Measurements from ENCODE around the gene NES. TPM values are rescaled to one million over a fixed set of nuclear protein-coding genes. Genes with fewer than 3 reads are reported as not detected.

NES gene
- polyA plus RNA-seq, 4 donors: 55.8 to 159 (median 147) TPM

DNA sequence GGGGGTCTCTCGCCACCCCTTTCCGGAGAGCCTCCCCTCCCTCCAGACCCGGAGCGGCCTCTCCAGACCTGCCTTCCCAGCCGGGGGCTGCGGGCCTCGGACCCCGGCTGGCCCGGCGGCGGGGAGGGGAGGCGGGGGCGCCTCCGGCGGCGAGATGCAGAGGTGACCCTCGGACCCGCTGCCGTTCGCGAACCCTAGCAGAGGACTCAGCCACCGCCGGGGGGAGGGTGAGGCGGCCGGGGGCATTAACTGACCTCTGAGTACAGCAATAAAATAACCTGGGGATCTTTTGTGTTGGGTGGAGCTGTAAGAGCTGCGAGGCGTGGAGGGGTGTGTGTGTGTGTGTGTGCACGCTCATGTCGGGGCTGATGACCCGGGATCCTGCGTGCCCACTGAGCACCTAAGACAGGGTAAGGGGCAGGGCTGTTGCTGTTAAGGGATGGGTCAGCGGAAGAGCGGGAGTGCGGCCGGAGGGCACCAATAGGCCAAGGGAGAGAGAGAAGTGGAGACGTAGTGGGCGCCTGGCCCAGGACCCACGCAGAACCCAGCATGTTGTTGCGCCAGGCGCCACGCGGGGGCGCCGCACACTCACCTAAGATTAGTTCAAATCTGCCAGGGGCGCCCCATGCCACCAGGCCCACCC is 51.6 kb downstream of the NES start:
- no peak for DNase-seq (ENCODE audit: low read depth in 4 of 4, low spot score in 3 of 4)

DNA sequence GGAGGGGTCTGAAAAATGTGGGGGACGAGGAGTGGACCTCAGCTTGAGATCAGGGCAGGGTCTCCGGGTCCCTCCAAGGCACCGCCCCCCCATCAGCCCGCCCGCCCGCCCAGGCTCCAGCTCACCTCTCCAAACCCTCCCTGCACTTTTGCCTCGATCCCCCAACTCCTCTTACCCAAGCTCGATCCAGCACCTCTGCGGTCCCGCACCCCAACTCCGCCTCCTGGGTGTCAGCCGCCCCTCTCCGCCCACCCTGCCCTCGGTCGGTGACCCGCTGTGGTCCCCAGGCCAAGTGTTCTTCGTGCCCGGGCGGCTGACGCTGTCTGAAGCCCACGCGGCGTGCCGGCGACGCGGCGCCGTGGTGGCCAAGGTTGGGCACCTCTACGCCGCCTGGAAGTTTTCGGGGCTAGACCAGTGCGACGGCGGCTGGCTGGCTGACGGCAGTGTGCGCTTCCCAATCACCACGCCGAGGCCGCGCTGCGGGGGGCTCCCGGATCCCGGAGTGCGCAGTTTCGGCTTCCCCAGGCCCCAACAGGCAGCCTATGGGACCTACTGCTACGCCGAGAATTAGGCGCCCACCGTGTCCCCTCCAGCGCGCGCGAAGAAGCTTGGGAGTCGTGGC is 52.3 kb downstream of the NES start:
- no peak for DNase-seq (ENCODE audit: low read depth in 4 of 4, low spot score in 3 of 4)

DNA sequence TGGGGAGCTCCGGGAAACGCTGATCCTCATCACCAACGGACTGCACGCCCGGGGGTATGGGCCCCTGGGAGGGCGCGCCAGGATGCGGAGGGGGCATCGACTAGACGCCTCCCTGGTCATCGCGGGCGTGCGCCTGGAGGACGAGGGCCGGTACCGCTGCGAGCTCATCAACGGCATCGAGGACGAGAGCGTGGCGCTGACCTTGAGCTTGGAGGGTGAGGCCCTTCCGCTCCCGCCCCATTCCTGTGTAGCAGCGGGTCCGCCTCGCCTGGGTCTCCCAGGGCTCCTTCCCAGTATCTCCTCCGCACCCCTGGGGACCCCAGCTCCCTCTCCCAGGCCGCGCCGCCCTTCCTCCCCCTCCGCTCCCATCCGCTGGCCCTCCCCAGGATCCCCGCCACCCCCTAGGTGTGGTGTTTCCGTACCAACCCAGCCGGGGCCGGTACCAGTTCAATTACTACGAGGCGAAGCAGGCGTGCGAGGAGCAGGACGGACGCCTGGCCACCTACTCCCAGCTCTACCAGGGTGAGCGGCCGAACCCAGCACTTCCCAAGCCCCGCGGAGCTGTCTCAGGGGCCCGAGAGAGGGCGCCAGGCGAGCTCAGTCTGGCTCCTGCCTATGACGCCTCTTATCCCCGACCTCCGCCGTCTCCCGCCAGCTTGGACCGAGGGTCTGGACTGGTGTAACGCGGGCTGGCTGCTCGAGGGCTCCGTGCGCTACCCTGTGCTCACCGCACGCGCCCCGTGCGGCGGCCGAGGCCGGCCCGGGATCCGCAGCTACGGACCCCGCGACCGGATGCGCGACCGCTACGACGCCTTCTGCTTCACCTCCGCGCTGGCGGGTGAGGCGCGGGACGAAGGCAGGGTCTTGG is 53.0 kb downstream of the NES start:
- DNase-seq (ENCODE audit: low read depth in 4 of 4, low spot score in 3 of 4): no peak

DNA sequence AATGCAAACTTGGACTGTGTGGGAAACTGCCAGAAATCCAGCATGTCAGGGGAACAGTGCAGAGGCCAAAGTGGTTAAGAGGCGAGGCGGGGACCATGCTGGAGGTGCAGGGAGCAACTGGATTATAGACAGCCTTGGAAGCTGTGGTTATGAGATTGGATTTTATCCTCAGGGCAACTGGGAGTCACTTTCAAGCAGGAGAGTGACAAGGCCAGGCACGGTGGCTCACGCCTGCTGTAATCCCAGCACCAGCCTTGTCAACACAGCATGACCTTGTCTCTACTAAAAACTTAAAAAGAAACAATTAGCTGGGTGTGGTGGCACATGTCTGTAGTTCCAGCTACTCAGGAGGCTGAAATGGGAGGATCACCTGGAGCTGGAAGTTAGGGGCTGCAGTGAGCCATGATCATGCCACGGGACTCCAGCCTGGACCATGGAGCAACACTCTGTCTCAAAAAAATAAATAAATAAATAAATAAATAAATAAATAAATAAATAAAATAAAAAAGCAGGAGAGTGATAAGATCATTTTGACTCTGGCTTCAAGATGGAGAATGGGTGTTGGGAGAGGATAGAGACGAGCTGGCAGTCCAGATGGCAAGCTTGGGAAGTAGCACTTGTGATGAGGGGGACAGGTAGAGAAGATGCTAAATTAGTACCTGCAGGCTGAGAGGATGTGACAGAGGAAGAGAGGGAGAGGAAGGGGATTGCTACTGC is 54.5 kb downstream of the NES start:
- no peak for DNase-seq (ENCODE audit: low read depth in 4 of 4, low spot score in 3 of 4)

DNA sequence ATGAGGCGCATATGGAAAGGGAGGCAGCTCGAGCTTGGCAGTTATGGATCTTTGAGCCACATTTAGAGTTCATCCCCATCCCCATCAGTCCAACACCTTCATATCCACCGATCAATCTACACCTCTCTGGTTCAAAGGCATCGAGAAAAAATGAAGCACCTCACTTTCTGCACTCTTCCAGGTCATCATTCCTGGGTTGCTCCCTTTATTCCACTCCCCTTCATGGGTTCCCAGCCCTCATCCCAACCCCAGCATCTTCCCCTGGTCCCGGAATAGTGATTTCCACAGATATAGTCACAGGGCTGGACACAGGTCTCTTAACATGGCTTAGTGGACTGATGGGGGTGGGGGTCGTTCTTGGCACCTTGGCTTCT is 57.6 kb downstream of the NES start:
- no peak for DNase-seq (ENCODE audit: low read depth in 4 of 4, low spot score in 3 of 4)

DNA sequence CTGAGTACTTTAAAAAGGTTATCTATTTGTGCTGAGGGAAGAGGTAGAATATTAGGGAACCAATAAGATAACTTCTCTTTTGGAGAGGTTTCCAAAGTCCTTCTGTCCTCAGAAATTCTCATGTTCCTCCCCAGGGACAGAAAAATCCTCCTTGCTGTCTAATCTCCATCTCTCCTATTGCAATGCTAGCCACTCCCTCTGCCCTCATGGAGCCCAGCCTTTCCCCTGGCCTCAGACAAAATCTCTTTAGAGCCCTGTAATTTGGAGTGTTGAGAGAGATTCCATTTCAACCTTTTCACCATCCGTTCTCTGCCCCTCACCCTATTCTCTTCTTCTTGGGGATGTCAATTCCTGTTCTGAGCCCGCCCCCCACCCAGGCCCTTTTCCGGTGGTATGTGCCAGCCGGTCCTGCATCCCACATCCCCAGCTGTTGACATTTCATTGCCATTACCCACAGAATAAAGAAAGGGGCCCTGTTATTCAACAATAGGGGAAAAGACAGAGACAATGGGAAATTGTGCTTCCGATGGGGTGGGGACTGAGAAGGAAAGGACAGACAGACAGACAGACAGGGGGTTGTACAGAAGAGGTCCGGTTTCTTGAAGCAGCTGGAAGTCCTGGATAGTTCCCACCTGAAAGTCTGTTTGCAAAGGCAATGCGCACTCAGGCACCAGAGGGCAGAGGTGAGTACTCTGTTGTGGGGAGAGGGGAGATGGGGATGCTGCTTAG is 58.2 kb downstream of the NES start, which contains the start of gene HAPLN2:
Gene HAPLN2 (plus strand): TSS at position 563 of the 729 bp plus-strand sequence. CDS start 4,076 bp downstream, outside the sequence.
- no peak for DNase-seq (ENCODE audit: low read depth in 4 of 4, low spot score in 3 of 4)

Other genes starting within 250 kb of the NES start
- gene MEF2D, start 176.6 kb downstream of the NES start, polyA plus RNA-seq (ENCODE audit: insufficient read length in 4 of 4): 10 to 100 TPM; 21.1 to 30.2 (median 24.2) TPM
- 10 to 100 TPM; 11.6 to 15.7 (median 13.6) TPM for gene IQGAP3, start 104.8 kb downstream of the NES start, polyA plus RNA-seq (ENCODE audit: insufficient read length in 4 of 4)
- 1 to 10 TPM in 2 of 4 donors, under 1 TPM in 2; 0.79 to 2.0 (median 1.1) TPM for gene TTC24, start 97.7 kb downstream of the NES start, polyA plus RNA-seq (ENCODE audit: insufficient read length in 4 of 4)
- 10 to 100 TPM; 53.7 to 75.2 (median 74.5) TPM for gene NAXE, start 85.6 kb downstream of the NES start, polyA plus RNA-seq (ENCODE audit: insufficient read length in 4 of 4)
- gene GPATCH4, start 75.9 kb downstream of the NES start, polyA plus RNA-seq (ENCODE audit: insufficient read length in 4 of 4): 10 to 100 TPM; 20.5 to 35.1 (median 32.8) TPM
- gene HAPLN2, start 58.0 kb downstream of the NES start, polyA plus RNA-seq (ENCODE audit: insufficient read length in 4 of 4): under 1 TPM; 0.16 to 0.63 (median 0.28) TPM
- gene BCAN, start 35.3 kb downstream of the NES start, polyA plus RNA-seq (ENCODE audit: insufficient read length in 4 of 4): under 1 TPM; 0.21 to 0.82 (median 0.36) TPM
- gene CRABP2, start 28.2 kb upstream of the NES start, polyA plus RNA-seq (ENCODE audit: insufficient read length in 4 of 4): 100 to 1,000 TPM in 2 of 4 donors, 10 to 100 TPM in 2; 96.4 to 313 (median 105) TPM
- 10 to 100 TPM; 29.3 to 49.2 (median 31.7) TPM for gene METTL25B, start 51.1 kb upstream of the NES start, polyA plus RNA-seq (ENCODE audit: insufficient read length in 4 of 4)
- gene ISG20L2, start 51.4 kb upstream of the NES start, polyA plus RNA-seq (ENCODE audit: insufficient read length in 4 of 4): 10 to 100 TPM; 39.0 to 46.1 (median 43.7) TPM
- 10 to 100 TPM; 45.8 to 72.7 (median 66.1) TPM for gene MRPL24, start 63.7 kb upstream of the NES start, polyA plus RNA-seq (ENCODE audit: insufficient read length in 4 of 4)
- 100 to 1,000 TPM; 174 to 284 (median 268) TPM for gene HDGF, start 74.3 kb upstream of the NES start, polyA plus RNA-seq (ENCODE audit: insufficient read length in 4 of 4)
- gene PRCC, start 90.1 kb upstream of the NES start, polyA plus RNA-seq (ENCODE audit: insufficient read length in 4 of 4): 100 to 1,000 TPM in 3 of 4 donors, 10 to 100 TPM in 1; 94.8 to 133 (median 117) TPM
- gene SH2D2A, start 139.4 kb upstream of the NES start, polyA plus RNA-seq (ENCODE audit: insufficient read length in 4 of 4): 1 to 10 TPM in 2 of 4 donors, under 1 TPM in 2; 0.60 to 2.3 (median 0.95) TPM
- gene INSRR, start 181.7 kb upstream of the NES start, polyA plus RNA-seq (ENCODE audit: insufficient read length in 4 of 4): 1 to 10 TPM; 1.0 to 3.9 (median 1.3) TPM
- gene NTRK1, start 183.5 kb upstream of the NES start, polyA plus RNA-seq (ENCODE audit: insufficient read length in 4 of 4): 1 to 10 TPM; 1.2 to 3.1 (median 2.0) TPM
- 10 to 100 TPM; 18.1 to 64.2 (median 21.6) TPM for gene PEAR1, start 216.3 kb upstream of the NES start, polyA plus RNA-seq (ENCODE audit: insufficient read length in 4 of 4)
- 1 to 10 TPM in 1 of 4 donors, under 1 TPM in 3; 0.32 to 1.4 (median 0.71) TPM for gene LRRC71, start 243.2 kb upstream of the NES start, polyA plus RNA-seq (ENCODE audit: insufficient read length in 4 of 4)